Coronary artery (tissue), 2 donors: ENCODE measurements around the gene OMG.
"Not testable (repeated sequence)": the region's sequence is repeated elsewhere in the genome, so short reads cannot be mapped to it uniquely, and the experiment has no call there.

Experiments
- DNase-seq: peaks from one replicate; pipeline ENCODE4 v3.0.0-alpha.2; 2017; ENCODE audit warnings: low spot score
- H3K27ac ChIP-seq, 2 donors: fragments of 200-600 bp; sonication (generic); one replicate each; pipeline ENCODE4 v1.5.1; 2016 to 2019
- H3K4me3 ChIP-seq: fragments of 200-600 bp; sonication (generic); 2 replicates; pipeline ENCODE4 v1.5.1; 2016; ENCODE audit warnings: mild to moderate bottlenecking, moderate library complexity
- TF ChIP-seq, protein P1 (sequence below): fragments of 200-600 bp; sonication (generic); IDR thresholded peaks from one replicate; pipeline ENCODE4 v1.5.1; 2019; ENCODE audit warnings: antibody characterized with exemption

OMG gene, protein sequence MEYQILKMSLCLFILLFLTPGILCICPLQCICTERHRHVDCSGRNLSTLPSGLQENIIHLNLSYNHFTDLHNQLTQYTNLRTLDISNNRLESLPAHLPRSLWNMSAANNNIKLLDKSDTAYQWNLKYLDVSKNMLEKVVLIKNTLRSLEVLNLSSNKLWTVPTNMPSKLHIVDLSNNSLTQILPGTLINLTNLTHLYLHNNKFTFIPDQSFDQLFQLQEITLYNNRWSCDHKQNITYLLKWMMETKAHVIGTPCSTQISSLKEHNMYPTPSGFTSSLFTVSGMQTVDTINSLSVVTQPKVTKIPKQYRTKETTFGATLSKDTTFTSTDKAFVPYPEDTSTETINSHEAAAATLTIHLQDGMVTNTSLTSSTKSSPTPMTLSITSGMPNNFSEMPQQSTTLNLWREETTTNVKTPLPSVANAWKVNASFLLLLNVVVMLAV

DNA sequence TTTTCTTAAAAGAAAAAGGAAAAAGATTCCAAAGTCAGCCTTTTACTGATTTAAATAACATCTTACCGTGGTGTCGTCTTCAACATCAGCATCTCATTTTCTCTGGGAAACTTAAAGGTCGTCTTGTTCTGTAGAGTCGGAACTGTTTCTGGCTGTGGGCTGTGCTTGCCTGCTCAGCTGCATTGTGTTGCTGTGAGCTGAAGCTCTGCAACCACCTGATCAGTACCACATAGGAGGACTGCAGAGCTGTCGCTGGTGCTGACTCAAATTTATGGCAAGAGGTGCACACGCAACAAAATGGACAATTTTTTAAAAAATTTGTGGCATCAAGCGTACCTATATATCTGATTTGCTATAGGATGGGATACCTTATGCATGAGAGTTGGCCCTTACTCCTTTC lies at the start of gene OMG:
TSS of gene OMG (minus strand) at position 150 of the 400 bp plus-strand sequence. CDS start 908 bp downstream, outside the sequence.
- TF ChIP-seq, protein P1, sequence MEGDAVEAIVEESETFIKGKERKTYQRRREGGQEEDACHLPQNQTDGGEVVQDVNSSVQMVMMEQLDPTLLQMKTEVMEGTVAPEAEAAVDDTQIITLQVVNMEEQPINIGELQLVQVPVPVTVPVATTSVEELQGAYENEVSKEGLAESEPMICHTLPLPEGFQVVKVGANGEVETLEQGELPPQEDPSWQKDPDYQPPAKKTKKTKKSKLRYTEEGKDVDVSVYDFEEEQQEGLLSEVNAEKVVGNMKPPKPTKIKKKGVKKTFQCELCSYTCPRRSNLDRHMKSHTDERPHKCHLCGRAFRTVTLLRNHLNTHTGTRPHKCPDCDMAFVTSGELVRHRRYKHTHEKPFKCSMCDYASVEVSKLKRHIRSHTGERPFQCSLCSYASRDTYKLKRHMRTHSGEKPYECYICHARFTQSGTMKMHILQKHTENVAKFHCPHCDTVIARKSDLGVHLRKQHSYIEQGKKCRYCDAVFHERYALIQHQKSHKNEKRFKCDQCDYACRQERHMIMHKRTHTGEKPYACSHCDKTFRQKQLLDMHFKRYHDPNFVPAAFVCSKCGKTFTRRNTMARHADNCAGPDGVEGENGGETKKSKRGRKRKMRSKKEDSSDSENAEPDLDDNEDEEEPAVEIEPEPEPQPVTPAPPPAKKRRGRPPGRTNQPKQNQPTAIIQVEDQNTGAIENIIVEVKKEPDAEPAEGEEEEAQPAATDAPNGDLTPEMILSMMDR, result no peak
- DNase-seq, result no peak
- H3K4me3 ChIP-seq, result no peak within 1 kb of the TSS
- no peak within 1 kb of the TSS for H3K27ac ChIP-seq

GRCh38 chr17:31345191-31345747 lies 48.2 kb upstream of the OMG start:
- H3K27ac ChIP-seq, H3K4me3 ChIP-seq, DNase-seq: not testable (repeated sequence)

GRCh38 chr17:31339906-31340661 lies 43.0 kb upstream of the OMG start:
- Histone ChIP-seq H3K4me3 (no peak overlapping the region), H3K27ac (no peak overlapping the region)
- TF ChIP-seq, protein P1, result no peak
- no peak for DNase-seq

GRCh38 chr17:31329221-31329620 lies 32.2 kb upstream of the OMG start:
- DNase-seq, result no peak
- H3K4me3 ChIP-seq, result no peak overlapping the region
- TF ChIP-seq, protein P1, result no peak
- H3K27ac ChIP-seq, result no peak overlapping the region

- TF ChIP-seq, protein P1, result no peak
- Histone ChIP-seq H3K4me3 (no peak overlapping the region), H3K27ac (no peak overlapping the region)
- DNase-seq, result no peak
These were observed 31.1 kb upstream of the OMG start for GRCh38 chr17:31328160-31328535.

- Histone ChIP-seq H3K4me3 (no peak overlapping the region), H3K27ac (no peak overlapping the region)
- TF ChIP-seq, protein P1, result no peak
- no peak for DNase-seq
These were observed 30.6 kb upstream of the OMG start for GRCh38 chr17:31327534-31328159.

DNA sequence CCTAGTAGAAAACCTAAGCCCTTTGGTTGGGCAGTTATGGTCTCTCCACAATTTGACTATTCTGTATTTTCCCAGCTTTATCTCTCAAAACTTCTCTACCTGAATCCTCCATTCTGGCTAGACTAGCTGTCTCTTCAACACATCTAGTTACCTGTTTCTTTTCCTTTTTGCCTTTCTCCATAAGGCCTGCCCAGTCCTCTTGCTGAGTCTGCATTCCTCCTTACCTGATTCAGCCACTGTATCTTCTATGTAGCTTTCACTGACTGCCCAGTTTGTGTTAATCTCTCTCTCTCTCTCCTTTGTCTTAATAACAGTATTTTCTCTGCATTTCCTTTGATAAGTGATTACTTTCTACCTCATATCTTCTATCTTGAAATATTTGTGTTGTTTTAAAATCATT lies 26.5 kb upstream of the OMG start:
- no peak for DNase-seq
- no peak overlapping the region for H3K4me3 ChIP-seq
- TF ChIP-seq, protein P1, result no peak
- H3K27ac ChIP-seq, result no peak overlapping the region
